Heart left ventricle (tissue), 16 donors: Measurements from ENCODE around the gene NDST3. TPM values are rescaled to one million over a fixed set of nuclear protein-coding genes. Genes with fewer than 3 reads are reported as not detected.

Source experiments
- ATAC-seq, 4 donors: fragments of 200-7000 bp; cut with Tn5 transposase; one replicate each; pipeline ENCODE4 v1.9.1; 2020 to 2022; ENCODE audit warnings: moderate library complexity in 4 of 4, mild to moderate bottlenecking in 3 of 4, moderate number of reproducible peaks in 1 of 4
- DNase-seq, 5 donors: peaks; one replicate each; pipeline ENCODE4 v3.0.0-alpha.2; 2020
- H3K27ac ChIP-seq, 12 donors: fragments of 200-600 bp; sonication (generic) in 4 of 12; one replicate each; pipeline versions ENCODE4 v1.5.0 to v1.8.0; 2016 to 2022; ENCODE audit warnings: mild to moderate bottlenecking in 2 of 12
- H3K27me3 ChIP-seq, 9 donors: fragments of 200-600 bp; sonication (generic) in 2 of 9; one replicate each; pipeline versions ENCODE4 v1.5.1 to v1.8.0; 2016 to 2022; ENCODE audit warnings: mild to moderate bottlenecking in 3 of 9
- H3K36me3 ChIP-seq, 9 donors: fragments of 200-600 bp; sonication (generic) in 2 of 9; one replicate each; pipeline versions ENCODE4 v1.5.0 to v1.8.0; 2018 to 2022; ENCODE audit warnings: mild to moderate bottlenecking in 2 of 9
- H3K4me1 ChIP-seq, 12 donors: fragments of 200-600 bp; sonication (generic) in 4 of 12; one replicate each; pipeline versions ENCODE4 v1.5.0 to v1.8.0; 2016 to 2022; ENCODE audit warnings: mild to moderate bottlenecking in 3 of 12
- H3K4me3 ChIP-seq, 12 donors: fragments of 200-600 bp; sonication (generic) in 4 of 12; one replicate each; pipeline versions ENCODE4 v1.5.0 to v1.8.0; 2017 to 2022; ENCODE audit warnings: mild to moderate bottlenecking in 9 of 12, moderate library complexity in 4 of 12
- H3K9me3 ChIP-seq, 12 donors: fragments of 200-600 bp; sonication (generic) in 4 of 12; one replicate each; pipeline versions ENCODE4 v1.5.0 to v1.8.0; 2016 to 2022; ENCODE audit warnings: mild to moderate bottlenecking in 1 of 12
- CTCF ChIP-seq, 12 donors: fragments of 200-600 bp; sonication (generic) in 4 of 12; IDR thresholded peaks; one replicate each; pipeline versions ENCODE4 v1.5.0 to v1.8.0; 2018 to 2022; ENCODE audit warnings: antibody characterized with exemption in 12 of 12, mild to moderate bottlenecking in 5 of 12
- POLR2A ChIP-seq, 2 donors: fragments of 450-650 bp; IDR thresholded peaks; one replicate each; pipeline ENCODE4 v1.6.1; 2017; ENCODE audit warnings: antibody characterized with exemption in 2 of 2, mild to moderate bottlenecking in 2 of 2, moderate library complexity in 2 of 2
- WGBS, 4 donors: extraction: QIAGEN DNeasy Blood & Tissue Kit in 2 of 4; methylation state at CpG; one replicate each; pipeline versions ENCODE4 v1.1.5 to v1.1.7; 2013 to 2018; 5-methylcytosine and 5-hydroxymethylcytosine counted together
- intact Hi-C, 10 donors: fragments of 100-400 bp; cut with DNase I; formaldehyde crosslinking; loops; one replicate each; pipeline versions ENCODE4 v1.11.1 to v1.14.2; 2022
- polyA plus RNA-seq, 2 donors: library from polyadenylated mRNA; stranded (reverse); fragments of 200-250 nt; gene quantifications; one replicate each; pipeline ENCODE4 v1.2.3, GENCODE V29; 2013
- total RNA-seq, 9 donors: library from RNA; depleted of rRNA in 2 of 9; stranded (reverse); fragments of >200 nt in 2 of 9; fragmentation: NEBNext Ultra II Directional in 3 of 9; extraction: Animal tissue kit (Norgen Biotek cat#: 25700) in 3 of 9; gene quantifications; one replicate each; pipeline versions ENCODE4 v1.1.0 to v1.2.4, GENCODE V29; 2016 to 2023
- donor health status: ischemic (EF 13 %, LVEDD 7.1; RV severe dilation, severe dysfunction).
- donor health status: healthy with polysubstance abuse.
- donor health status: DM: no; HTN: yes; CAD: no.
- donor health status: DM: no; HTN: no; CAD: no.
- donor health status: ischemic (EF 25% LVEDD 6.9; RV normal size, moderate dysfunction).
- donor health status: ischemic (EF 25% LVEDD 5.7; RV mildly dilated, moderate dysfunction).
- donor health status: healthy.
- donor health status: DM: yes; HTN: yes; CAD: no.
- donor health status: ischemic (EF 35%, LVEDD 5.7; RV mildly dilated, moderate dysfunction).
- donor health status: nonischemic (EF 11% LVEDD 7.7; RV severe dilation, severe dysfunction).
- donor health status: DM: yes; HTN: yes; CAD: no.
- donor health status: PGD.
- donor health status: ischemic (EF 29% LVEDD 5.4; RV normal size, mild dysfunction).
- donor health status: nonischemic (EF 23%, LVEDD 6.1; RV moderate dilation, normal function).

Gene NDST3
- total and polyA plus RNA-seq, 11 donors: 0.29 TPM; not detected in 10

GRCh38 chr4:118102195-118102594 is 67.9 kb downstream of the NDST3 start:
- Histone ChIP-seq H3K9me3 (no peaks in the 10 kb centered on the region), H3K27ac (no peak overlapping the region), H3K4me3 (no peak overlapping the region), H3K36me3 (no peaks in the 10 kb centered on the region), H3K27me3 (no peaks in the 10 kb centered on the region), H3K4me1 (no peaks in the 10 kb centered on the region)
- intact Hi-C loops: no loop called here
- no peak for ATAC-seq
- no peak for TF ChIP-seq POLR2A (IDR thresholded peaks at IDR 0.05)
- no peak for TF ChIP-seq CTCF (IDR thresholded peaks at IDR 0.05)
- DNase-seq: no peak
- 53 to 65% (median 57%) methylated on average over 2 of the region's 2 CpGs for WGBS, 4 donors

DNA sequence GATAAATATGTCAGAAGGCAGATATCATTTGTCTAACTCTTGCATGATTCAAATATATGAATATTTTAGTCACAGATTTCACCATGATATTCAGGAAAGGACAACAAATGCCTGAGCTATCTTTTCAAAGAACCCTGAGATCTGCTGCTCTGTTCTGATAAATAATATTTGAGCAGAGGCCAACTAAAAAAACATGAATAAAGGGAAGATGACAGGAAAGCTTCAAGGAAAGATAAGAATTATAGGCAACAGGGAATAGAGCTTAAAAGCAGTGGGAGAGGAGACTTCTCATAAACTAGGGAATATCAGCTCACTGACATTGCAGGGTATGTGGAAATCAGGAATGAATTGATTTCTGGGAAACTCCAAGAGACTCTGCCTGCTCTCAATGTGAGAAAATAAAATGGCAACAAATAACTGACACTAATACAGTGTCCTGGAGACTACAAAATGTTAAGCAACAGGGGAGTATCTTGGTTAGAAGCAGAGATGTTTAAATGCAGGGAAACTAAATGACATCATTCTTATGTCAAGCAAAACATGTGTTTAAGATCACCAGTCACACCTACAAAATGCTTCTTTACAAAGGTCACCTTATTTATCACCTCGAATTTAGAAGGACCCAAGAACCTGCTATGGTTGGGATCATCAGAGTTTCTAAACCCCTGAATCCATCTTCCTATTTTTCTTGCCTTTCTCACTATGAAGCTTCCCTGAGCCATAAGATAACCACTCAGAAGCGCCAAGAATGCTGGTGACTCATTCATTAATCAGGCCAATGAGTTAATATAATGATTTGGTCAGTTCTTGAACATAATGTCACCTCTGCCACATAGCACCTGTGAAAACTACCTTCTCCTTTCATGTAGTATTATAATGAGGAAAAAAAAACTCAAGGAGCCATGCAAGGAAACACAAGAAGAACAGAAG is 78.1 kb downstream of the NDST3 start:
- no peak for ATAC-seq
- intact Hi-C loops: no loop called here
- WGBS, 4 donors: 34 to 50% (median 42%) methylated on average over 2 of the region's 2 CpGs

GRCh38 chr4:118113220-118113619 is 78.9 kb downstream of the NDST3 start:
- H3K27ac ChIP-seq: no peak overlapping the region
- WGBS, 4 donors: 7 to 30% (median 10%) methylated on average over 2 of the region's 2 CpGs
- no peaks in the 10 kb centered on the region for H3K36me3 ChIP-seq
- no peak overlapping the region for H3K4me3 ChIP-seq
- TF ChIP-seq CTCF (IDR thresholded peaks at IDR 0.05) (no peak), POLR2A (IDR thresholded peaks at IDR 0.05) (no peak)
- ATAC-seq (no peak), DNase-seq (no peak)
- no peaks in the 10 kb centered on the region for H3K27me3 ChIP-seq
- H3K4me1 ChIP-seq: no peaks in the 10 kb centered on the region
- H3K9me3 ChIP-seq: no peaks in the 10 kb centered on the region
- intact Hi-C loops: no loop called here

More for the DNA sequence above, 78.1 kb downstream of the NDST3 start:
- H3K9me3 ChIP-seq: no peaks in the 10 kb centered on the region
- H3K36me3 ChIP-seq: no peaks in the 10 kb centered on the region
- H3K4me1 ChIP-seq: no peaks in the 10 kb centered on the region
- no peak for TF ChIP-seq CTCF (IDR thresholded peaks at IDR 0.05)
- TF ChIP-seq POLR2A (IDR thresholded peaks at IDR 0.05): no peak
- no peak overlapping the region for H3K27ac ChIP-seq
- H3K4me3 ChIP-seq: no peak overlapping the region
- no peak for DNase-seq
- no peaks in the 10 kb centered on the region for H3K27me3 ChIP-seq

- no peak overlapping the region for H3K27ac ChIP-seq
- H3K36me3 ChIP-seq: no peaks in the 10 kb centered on the region
- no peaks in the 10 kb centered on the region for H3K4me1 ChIP-seq
- no peak for ATAC-seq
- TF ChIP-seq POLR2A (IDR thresholded peaks at IDR 0.05) (no peak), CTCF (IDR thresholded peaks at IDR 0.05) (no peak)
- H3K27me3 ChIP-seq: no peaks in the 10 kb centered on the region
- 91 to 93% (median 93%) methylated on average over 3 of the region's 3 CpGs for WGBS, 4 donors
- intact Hi-C loops: no loop called here
- no peak for DNase-seq
- no peak overlapping the region for H3K4me3 ChIP-seq
- no peaks in the 10 kb centered on the region for H3K9me3 ChIP-seq
Observed at GRCh38 chr4:118114720-118115119, 80.4 kb downstream of the NDST3 start.
